ENCODE measurements around the gene VKORC1L1.
"Not testable (repeated sequence)": the region's sequence is repeated elsewhere in the genome, so short reads cannot be mapped to it uniquely, and the experiment has no call there.

The VKORC1L1 gene

GRCh38 chr7:65885533-65885932 lies 12.7 kb downstream of the VKORC1L1 start:
- DNase-seq (ENCODE audit: low read depth) = not testable (repeated sequence)

- not testable (repeated sequence) for DNase-seq (ENCODE audit: low read depth)
Observed at GRCh38 chr7:65888434-65889156, 15.7 kb downstream of the VKORC1L1 start.

GRCh38 chr7:65889722-65890121 lies 16.8 kb downstream of the VKORC1L1 start:
- DNase-seq (ENCODE audit: low read depth) = not testable (repeated sequence)

- no peak for DNase-seq (ENCODE audit: low read depth)
Observed at GRCh38 chr7:65892161-65892560, 19.3 kb downstream of the VKORC1L1 start.

- no peak for DNase-seq (ENCODE audit: low read depth)
Observed at GRCh38 chr7:65892835-65893234, 20.0 kb downstream of the VKORC1L1 start.

- no peak for DNase-seq (ENCODE audit: low read depth)
Observed at GRCh38 chr7:65896279-65896870, 23.5 kb downstream of the VKORC1L1 start.

GRCh38 chr7:65897289-65897688 lies 24.4 kb downstream of the VKORC1L1 start:
- DNase-seq (ENCODE audit: low read depth) = not testable (repeated sequence)

- DNase-seq (ENCODE audit: low read depth) = not testable (repeated sequence)
Observed at GRCh38 chr7:65898677-65899447, 26.0 kb downstream of the VKORC1L1 start.

- DNase-seq (ENCODE audit: low read depth) = no peak
Observed at GRCh38 chr7:65902306-65902705, 29.4 kb downstream of the VKORC1L1 start.

GRCh38 chr7:65907501-65908198 lies 34.8 kb downstream of the VKORC1L1 start:
- no peak for DNase-seq (ENCODE audit: low read depth)

- no peak for DNase-seq (ENCODE audit: low read depth)
Observed at GRCh38 chr7:65910237-65910636, 37.4 kb downstream of the VKORC1L1 start.

- DNase-seq (ENCODE audit: low read depth) = no peak
Observed at GRCh38 chr7:65912237-65912636, 39.4 kb downstream of the VKORC1L1 start.

- no peak for DNase-seq (ENCODE audit: low read depth)
Observed at GRCh38 chr7:65915921-65916657, 43.2 kb downstream of the VKORC1L1 start.

GRCh38 chr7:65923316-65923715 lies 50.4 kb downstream of the VKORC1L1 start:
- DNase-seq (ENCODE audit: low read depth) = no peak

GRCh38 chr7:65924193-65924592 lies 51.3 kb downstream of the VKORC1L1 start:
- DNase-seq (ENCODE audit: low read depth) = no peak

GRCh38 chr7:65925040-65925439 lies 52.2 kb downstream of the VKORC1L1 start:
- DNase-seq (ENCODE audit: low read depth) = no peak

GRCh38 chr7:65926588-65926987 lies 53.7 kb downstream of the VKORC1L1 start:
- DNase-seq (ENCODE audit: low read depth) = no peak

GRCh38 chr7:65927489-65928448 lies 54.9 kb downstream of the VKORC1L1 start:
- DNase-seq (ENCODE audit: low read depth) = no peak

GRCh38 chr7:65931685-65932084 lies 58.8 kb downstream of the VKORC1L1 start:
- DNase-seq (ENCODE audit: low read depth) = no peak

GRCh38 chr7:65937296-65937695 lies 64.4 kb downstream of the VKORC1L1 start:
- DNase-seq (ENCODE audit: low read depth) = no peak
